Muscle of leg (tissue), 11 donors: ENCODE data around the gene HTR4. TPM values are rescaled to one million over a fixed set of nuclear protein-coding genes. Genes with fewer than 3 reads are reported as not detected.

ENCODE experiments used
- DNase-seq: peaks from one replicate; pipeline ENCODE4 v3.0.0; 2013
- H3K27ac ChIP-seq: one replicate; pipeline ENCODE4 v1.5.1; 2013; ENCODE audit warnings: mild to moderate bottlenecking, low read length, control low read depth
- H3K27me3 ChIP-seq: one replicate; pipeline ENCODE4 v1.6.1; 2013; ENCODE audit warnings: low read length; ENCODE audit not compliant: control insufficient read depth, insufficient read depth
- H3K36me3 ChIP-seq: one replicate; pipeline ENCODE4 v1.6.1; 2013; ENCODE audit warnings: low read length; ENCODE audit not compliant: control insufficient read depth, insufficient read depth
- H3K4me1 ChIP-seq: one replicate; pipeline ENCODE4 v1.6.1; 2013; ENCODE audit warnings: low read length; ENCODE audit not compliant: control insufficient read depth, insufficient read depth
- H3K4me3 ChIP-seq: one replicate; pipeline ENCODE4 v1.5.1; 2013; ENCODE audit warnings: low read length, control low read depth
- H3K9me3 ChIP-seq: replicated peaks from 2 replicates; pipeline ENCODE4 v1.6.1; 2013; ENCODE audit warnings: low read depth, low read length; ENCODE audit not compliant: control insufficient read depth
- WGBS: methylation state at CpG from one replicate; pipeline ENCODE4 v1.1.5; 2013; ENCODE audit warnings: missing lambda C conversion rate; ENCODE audit not compliant: insufficient coverage; 5-methylcytosine and 5-hydroxymethylcytosine counted together
- polyA plus RNA-seq, 8 donors: library from polyadenylated mRNA; unstranded; fragments of 120-200 nt; gene quantifications; one replicate each; pipeline versions ENCODE4 v1.2.1 to v1.2.3, GENCODE V29; 2013; ENCODE audit warnings: inconsistent platforms in 1 of 8, low replicate concordance in 1 of 8; ENCODE audit not compliant: insufficient read length in 8 of 8, insufficient read depth in 1 of 8
- total RNA-seq: library from RNA; stranded (reverse); fragments of 120-200 nt; gene quantifications from one replicate; pipeline ENCODE4 v1.2.4, GENCODE V29; 2013

HTR4 gene
- total and polyA plus RNA-seq, 9 donors = 0.07 TPM; not detected in 8

DNA sequence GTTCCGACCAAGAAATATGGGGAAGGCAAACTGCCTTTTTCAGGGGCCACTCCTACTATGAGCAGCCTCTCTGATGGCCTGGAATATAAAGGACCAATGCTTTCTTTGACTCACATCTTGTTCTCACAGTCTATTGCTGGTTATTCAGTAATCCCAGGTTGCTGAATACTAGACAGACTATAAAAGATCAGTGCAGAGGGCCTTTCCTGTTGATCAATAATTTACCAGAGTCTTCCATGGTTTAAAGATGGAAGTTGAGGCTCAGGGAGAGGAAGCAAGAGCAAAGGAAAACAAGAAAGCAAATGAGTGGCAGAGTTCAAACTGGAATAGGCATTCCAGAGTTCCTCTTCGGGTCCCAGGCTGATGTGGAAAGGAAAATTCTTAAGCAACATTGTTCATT, 207.7 kb downstream of the HTR4 start:
- Histone ChIP-seq H3K27me3 (no peaks in the 10 kb centered on the region), H3K4me3 (no peak overlapping the region), H3K36me3 (peaks cover 6% of the 10 kb centered on the region), H3K9me3 (no peaks in the 10 kb centered on the region), H3K4me1 (no peaks in the 10 kb centered on the region), H3K27ac (no peak overlapping the region)
- no peak for DNase-seq
- WGBS = 38% methylated on average over 1 of the region's 2 CpGs

DNA sequence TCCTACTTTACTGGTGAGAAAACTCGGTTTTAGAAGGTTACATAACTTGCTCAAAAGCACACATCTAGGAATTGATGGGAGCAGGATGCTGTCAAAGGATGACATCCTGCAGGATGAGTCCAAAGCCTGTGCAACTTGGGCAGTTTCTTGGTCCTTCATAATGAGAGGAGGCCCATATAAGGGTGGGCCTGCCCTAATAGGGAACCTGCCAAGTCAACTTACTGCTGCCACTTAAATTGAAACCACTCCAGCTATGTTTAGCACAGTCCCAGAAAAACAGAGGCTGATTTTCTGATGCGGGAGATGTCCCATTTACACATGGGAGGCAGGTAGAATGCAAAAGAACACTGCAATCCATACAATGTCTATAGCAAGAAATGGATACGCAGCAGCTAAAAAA, 208.7 kb downstream of the HTR4 start:
- no peaks in the 10 kb centered on the region for H3K9me3 ChIP-seq
- H3K27ac ChIP-seq = no peak overlapping the region
- peaks cover 11% of the 10 kb centered on the region for H3K36me3 ChIP-seq
- no peak overlapping the region for H3K4me3 ChIP-seq
- no peaks in the 10 kb centered on the region for H3K4me1 ChIP-seq
- H3K27me3 ChIP-seq = no peaks in the 10 kb centered on the region
- no CpG with 5 or more reads among the region's 3 CpGs for WGBS
- DNase-seq = no peak

DNA sequence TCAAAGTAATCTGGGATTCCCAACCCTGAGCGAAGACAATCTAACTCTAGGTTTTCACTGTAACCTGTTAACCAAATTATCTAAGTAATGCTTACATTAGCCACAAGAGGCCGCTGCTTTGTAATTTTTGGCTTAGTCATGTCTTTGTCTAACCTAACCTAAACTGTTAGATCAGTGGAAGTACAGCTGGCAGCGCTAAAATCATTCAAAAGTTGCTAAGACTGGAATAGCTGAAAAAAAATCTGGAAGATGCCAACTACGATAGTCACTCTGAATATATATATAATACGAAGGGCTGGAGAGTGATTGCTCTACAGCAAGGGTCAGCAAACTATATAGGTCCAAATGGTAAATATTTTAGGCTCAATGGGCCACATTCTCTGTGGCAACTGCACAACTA, 210.3 kb downstream of the HTR4 start:
- peak; percentile 81 for DNase-seq
- no CpG with 5 or more reads among the region's 5 CpGs for WGBS
- peaks cover 14% of the 10 kb centered on the region for H3K36me3 ChIP-seq
- no peak overlapping the region for H3K4me3 ChIP-seq
- no peaks in the 10 kb centered on the region for H3K9me3 ChIP-seq
- H3K27ac ChIP-seq = no peak overlapping the region
- H3K27me3 ChIP-seq = no peaks in the 10 kb centered on the region
- H3K4me1 ChIP-seq = no peaks in the 10 kb centered on the region

DNA sequence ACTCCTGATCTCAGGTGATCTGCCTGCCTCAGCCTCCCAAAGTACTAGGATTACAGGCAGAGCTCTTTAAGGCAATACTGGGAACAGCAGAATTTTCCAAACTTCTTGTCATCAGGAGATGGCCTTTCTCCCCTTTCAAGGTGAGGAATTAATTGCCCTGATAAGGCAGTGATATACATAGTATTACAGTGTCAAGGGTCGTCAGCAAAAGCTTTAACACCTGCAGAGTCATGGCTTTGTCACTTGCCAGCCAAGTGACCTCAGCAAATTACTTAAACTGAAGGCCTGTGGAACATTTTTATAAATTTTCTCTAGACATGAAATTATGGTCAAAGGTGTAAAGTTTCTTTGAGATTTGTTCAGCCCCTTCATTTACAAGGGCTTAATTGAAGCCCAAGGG, 211.1 kb downstream of the HTR4 start:
- no CpG with 5 or more reads among the region's 1 CpG for WGBS
- Histone ChIP-seq H3K27me3 (no peaks in the 10 kb centered on the region), H3K36me3 (peaks cover 18% of the 10 kb centered on the region), H3K9me3 (no peaks in the 10 kb centered on the region), H3K4me3 (no peak overlapping the region), H3K27ac (no peak overlapping the region), H3K4me1 (no peaks in the 10 kb centered on the region)
- no peak for DNase-seq

DNA sequence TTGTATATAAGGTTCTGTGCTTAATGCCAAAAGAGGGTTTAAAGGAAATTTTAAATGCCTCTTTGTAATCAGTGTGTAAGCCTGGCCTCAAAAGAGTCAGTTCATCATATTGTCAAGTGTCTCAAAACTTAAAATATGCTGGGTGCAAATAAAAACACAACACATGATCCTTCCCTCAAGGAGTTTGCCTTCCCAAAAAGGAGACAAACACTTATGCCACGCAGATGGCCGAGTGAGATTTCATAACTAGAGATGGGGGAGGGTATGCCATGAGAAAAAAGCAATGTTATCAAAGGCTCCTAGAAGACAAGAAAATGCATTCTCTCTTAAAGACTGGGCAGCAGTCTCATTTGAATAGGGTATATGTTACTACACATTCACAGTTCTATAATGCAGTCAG, 215.4 kb downstream of the HTR4 start:
- Histone ChIP-seq H3K27me3 (no peaks in the 10 kb centered on the region), H3K9me3 (no peaks in the 10 kb centered on the region), H3K4me3 (no peak overlapping the region), H3K27ac (no peak overlapping the region), H3K36me3 (peaks cover 31% of the 10 kb centered on the region), H3K4me1 (no peaks in the 10 kb centered on the region)
- DNase-seq = no peak
- no CpG with 5 or more reads among the region's 2 CpGs for WGBS

DNA sequence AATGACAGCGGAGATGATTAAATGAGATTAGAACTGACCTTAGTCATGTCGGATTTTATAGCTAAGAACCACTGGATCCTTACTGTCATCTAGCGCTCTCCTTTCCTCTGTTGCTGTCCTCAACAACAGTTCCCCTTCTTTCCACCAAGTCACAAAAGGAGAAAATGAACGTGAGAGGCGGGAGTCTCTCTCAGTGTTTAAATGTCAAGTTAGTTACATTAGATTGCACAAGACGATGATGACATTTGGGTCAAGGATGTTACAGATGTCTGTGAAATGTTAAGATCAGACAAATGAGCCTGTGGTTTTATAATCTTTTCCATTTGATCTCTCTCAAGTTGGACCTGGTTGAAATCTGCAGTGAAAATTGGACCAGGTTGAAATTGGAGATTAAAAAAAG, 217.1 kb downstream of the HTR4 start:
- no peaks in the 10 kb centered on the region for H3K4me1 ChIP-seq
- no peaks in the 10 kb centered on the region for H3K27me3 ChIP-seq
- no peak for DNase-seq
- H3K36me3 ChIP-seq = peaks cover 34% of the 10 kb centered on the region
- no peak overlapping the region for H3K4me3 ChIP-seq
- H3K27ac ChIP-seq = no peak overlapping the region
- 80% methylated on average over 1 of the region's 6 CpGs for WGBS
- H3K9me3 ChIP-seq = no peaks in the 10 kb centered on the region

DNA sequence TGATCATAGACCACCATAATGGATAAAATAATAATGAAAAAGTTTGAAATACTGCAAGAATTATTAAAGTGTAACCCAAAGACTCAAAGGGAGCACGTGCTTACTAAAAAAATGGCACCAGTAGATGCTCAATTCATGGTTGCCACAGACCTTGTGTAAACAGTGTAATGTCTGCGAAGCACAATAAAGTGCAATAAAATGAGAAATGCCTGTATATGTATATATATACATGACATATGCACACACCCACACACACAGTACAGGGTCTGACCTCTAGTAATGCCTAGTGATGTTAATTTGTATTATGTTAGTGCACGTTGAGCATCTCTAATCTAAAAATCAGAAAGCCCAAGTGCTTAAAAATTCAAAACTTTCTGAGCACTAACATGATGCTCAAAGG, 218.3 kb downstream of the HTR4 start:
- H3K4me3 ChIP-seq = no peak overlapping the region
- no peak for DNase-seq
- peaks cover 30% of the 10 kb centered on the region for H3K36me3 ChIP-seq
- H3K27ac ChIP-seq = no peak overlapping the region
- no peaks in the 10 kb centered on the region for H3K4me1 ChIP-seq
- no peaks in the 10 kb centered on the region for H3K27me3 ChIP-seq
- H3K9me3 ChIP-seq = no peaks in the 10 kb centered on the region
- whole genome bisulfite sequencing = no CpG with 5 or more reads among the region's 3 CpGs

DNA sequence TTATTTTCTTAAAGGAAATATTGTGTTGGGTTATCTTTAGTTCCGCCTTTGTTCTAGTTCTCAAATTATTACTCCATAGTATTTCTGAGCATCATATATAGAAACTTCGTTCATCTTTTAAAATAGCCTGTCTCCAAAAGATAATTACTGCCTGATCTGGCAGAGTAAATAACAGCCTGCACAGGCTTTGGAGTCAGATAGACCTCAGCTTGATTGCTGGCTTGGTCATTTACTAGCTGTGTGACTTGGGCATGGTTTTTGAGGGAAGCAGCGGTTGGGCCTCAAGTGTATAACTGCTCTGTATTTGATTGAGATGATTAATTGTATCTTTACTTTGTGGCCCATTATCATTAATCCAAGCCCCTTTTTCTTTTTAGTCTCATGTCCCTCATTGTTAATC, 220.5 kb downstream of the HTR4 start:
- no peak for DNase-seq
- Histone ChIP-seq H3K27me3 (no peaks in the 10 kb centered on the region), H3K36me3 (peaks cover 21% of the 10 kb centered on the region), H3K9me3 (no peaks in the 10 kb centered on the region), H3K4me1 (no peaks in the 10 kb centered on the region), H3K4me3 (no peak overlapping the region), H3K27ac (no peak overlapping the region)
- no CpG with 5 or more reads among the region's 3 CpGs for WGBS

Other genes with a start within 250 kb of the HTR4 start
- 1.4 TPM for gene ADRB2, start 172.1 kb upstream of the HTR4 start, total RNA-seq
- gene ADRB2, start 172.1 kb upstream of the HTR4 start, polyA plus RNA-seq = 1 to 10 TPM in 3 of 8 donors, under 1 TPM in 5; 0.41 to 1.1 (median 0.85) TPM